Neural cell (in vitro differentiated cells): ENCODE results near the gene PCDHB4.

Source experiments
- CTCF ChIP-seq: fragments of 450-650 bp; IDR thresholded peaks from 2 replicates; pipeline ENCODE4 v1.5.1; 2014; ENCODE audit warnings: antibody characterized with exemption, mild to moderate bottlenecking, moderate library complexity; ENCODE audit not compliant: poor library complexity, severe bottlenecking
- EP300 ChIP-seq: fragments of 450-650 bp; conservative IDR thresholded peaks from 2 replicates; pipeline ENCODE4 v1.6.1; 2014; ENCODE audit warnings: antibody characterized with exemption, mild to moderate bottlenecking, moderate library complexity; ENCODE audit not compliant: poor library complexity, severe bottlenecking
- EZH2 ChIP-seq: fragments of 200-600, 300-800 bp; shearing (Covaris generic), sonication (generic); IDR thresholded peaks from 2 replicates; pipeline ENCODE4 v1.6.1; 2014; ENCODE audit warnings: antibody characterized with exemption, low read length, borderline replicate concordance, mild to moderate bottlenecking; ENCODE audit not compliant: insufficient read depth, poor library complexity, severe bottlenecking
- MXI1 ChIP-seq: fragments of 450-650 bp; conservative IDR thresholded peaks from 2 replicates; pipeline ENCODE4 v1.6.1; 2014; ENCODE audit warnings: antibody characterized with exemption, mild to moderate bottlenecking; ENCODE audit not compliant: poor library complexity, severe bottlenecking
- POLR2AphosphoS5 ChIP-seq: IDR thresholded peaks from 2 replicates; pipeline ENCODE4 v1.6.1; 2012
- RAD21 ChIP-seq: fragments of 450-650 bp; conservative IDR thresholded peaks from 2 replicates; pipeline ENCODE4 v1.6.1; 2014; ENCODE audit warnings: antibody characterized with exemption, mild to moderate bottlenecking, moderate library complexity
- REST ChIP-seq: IDR thresholded peaks from 2 replicates; pipeline ENCODE4 v1.6.1; 2012; ENCODE audit warnings: borderline replicate concordance
- SMC3 ChIP-seq: fragments of 450-650 bp; conservative IDR thresholded peaks from 2 replicates; pipeline ENCODE4 v1.6.1; 2014; ENCODE audit warnings: antibody characterized with exemption, mild to moderate bottlenecking, moderate library complexity; ENCODE audit not compliant: poor library complexity

GRCh38 chr5:141149812-141150211 is 28.2 kb downstream of the PCDHB4 start, which contains the start of gene PCDHB6:
- TF ChIP-seq EZH2 (no peak), CTCF (no peak), POLR2AphosphoS5 (no peak), MXI1 (no peak), REST (no peak), SMC3 (no peak), RAD21 (no peak), EP300 (no peak)
